ENCODE results near the gene ST6GALNAC1. TPM values are rescaled to one million over a fixed set of nuclear protein-coding genes. Genes with fewer than 3 reads are reported as not detected.

The ST6GALNAC1 gene
- total RNA-seq, 1 experiment from 2014 or later: not detected

DNA sequence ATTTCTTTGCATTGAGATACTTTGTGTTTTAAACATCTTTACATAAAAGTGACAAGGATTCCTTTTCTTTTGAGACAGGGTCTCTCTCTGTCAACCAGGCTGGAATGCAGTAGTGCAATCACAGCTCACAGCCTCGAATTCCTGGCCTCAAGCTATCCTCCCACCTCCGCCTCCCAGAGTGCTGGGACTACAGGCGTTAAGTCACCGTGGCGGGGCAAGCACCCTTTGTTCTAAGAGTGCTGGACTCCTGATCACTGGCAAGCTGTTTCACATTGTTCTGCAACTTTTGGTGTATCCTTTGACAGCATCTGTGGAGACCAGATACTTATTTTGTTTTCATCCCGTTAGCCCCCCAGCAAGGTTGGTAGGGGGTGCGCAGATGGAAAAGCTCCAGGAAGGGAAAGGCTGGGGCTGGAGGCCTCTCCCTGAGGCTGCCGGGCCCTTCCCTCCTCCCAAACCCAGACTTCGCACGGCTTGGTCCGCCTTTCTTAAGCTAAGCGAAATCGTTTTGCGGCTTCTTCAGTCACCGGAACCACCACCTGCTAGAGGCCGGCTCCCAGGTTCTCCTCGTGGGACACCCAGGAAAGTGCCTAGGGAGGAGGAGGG, 59.0 kb downstream of the ST6GALNAC1 start:
- peak overlapping the region; percentile 74 for H3K4me3 Mint-ChIP-seq (ENCODE audit: unreplicated experiment)
- peaks cover 11% of the 10 kb centered on the region for H3K4me1 Mint-ChIP-seq (ENCODE audit: insufficient read depth, unreplicated experiment)
- TF ChIP-seq, protein P1, sequence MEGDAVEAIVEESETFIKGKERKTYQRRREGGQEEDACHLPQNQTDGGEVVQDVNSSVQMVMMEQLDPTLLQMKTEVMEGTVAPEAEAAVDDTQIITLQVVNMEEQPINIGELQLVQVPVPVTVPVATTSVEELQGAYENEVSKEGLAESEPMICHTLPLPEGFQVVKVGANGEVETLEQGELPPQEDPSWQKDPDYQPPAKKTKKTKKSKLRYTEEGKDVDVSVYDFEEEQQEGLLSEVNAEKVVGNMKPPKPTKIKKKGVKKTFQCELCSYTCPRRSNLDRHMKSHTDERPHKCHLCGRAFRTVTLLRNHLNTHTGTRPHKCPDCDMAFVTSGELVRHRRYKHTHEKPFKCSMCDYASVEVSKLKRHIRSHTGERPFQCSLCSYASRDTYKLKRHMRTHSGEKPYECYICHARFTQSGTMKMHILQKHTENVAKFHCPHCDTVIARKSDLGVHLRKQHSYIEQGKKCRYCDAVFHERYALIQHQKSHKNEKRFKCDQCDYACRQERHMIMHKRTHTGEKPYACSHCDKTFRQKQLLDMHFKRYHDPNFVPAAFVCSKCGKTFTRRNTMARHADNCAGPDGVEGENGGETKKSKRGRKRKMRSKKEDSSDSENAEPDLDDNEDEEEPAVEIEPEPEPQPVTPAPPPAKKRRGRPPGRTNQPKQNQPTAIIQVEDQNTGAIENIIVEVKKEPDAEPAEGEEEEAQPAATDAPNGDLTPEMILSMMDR (IDR thresholded peaks at IDR 0.05; ENCODE audit: unreplicated experiment): no peak
- intact Hi-C loops (cut with micrococcal nuclease): no loop called here
- no peaks in the 10 kb centered on the region for H3K27me3 Mint-ChIP-seq (ENCODE audit: insufficient read depth, unreplicated experiment)
- DNase-seq (ENCODE audit: unreplicated experiment): peak; percentile 36
- H3K9me3 Mint-ChIP-seq (ENCODE audit: unreplicated experiment): no peaks in the 10 kb centered on the region
- ChIA-PET POLR2A (interaction anchor here (0.7 to 8.0 kb wide), 14 partner anchors 9 to 155 kb away, joined by 3 to 171 read pairs (median 5); partner anchors contain the start of gene UBE2O), CTCF (interaction anchor here (0.6 to 2.5 kb wide), 9 partner anchors 9 to 638 kb away, joined by 3 to 14 read pairs (median 4); no protein-coding TSS in a partner anchor)
- no peak overlapping the region for H3K27ac Mint-ChIP-seq (ENCODE audit: low read depth, unreplicated experiment)
- H3K36me3 Mint-ChIP-seq (ENCODE audit: insufficient read depth, unreplicated experiment): peaks cover 5% of the 10 kb centered on the region
- no TSS peak for BruUV-seq (replicated peaks)

DNA sequence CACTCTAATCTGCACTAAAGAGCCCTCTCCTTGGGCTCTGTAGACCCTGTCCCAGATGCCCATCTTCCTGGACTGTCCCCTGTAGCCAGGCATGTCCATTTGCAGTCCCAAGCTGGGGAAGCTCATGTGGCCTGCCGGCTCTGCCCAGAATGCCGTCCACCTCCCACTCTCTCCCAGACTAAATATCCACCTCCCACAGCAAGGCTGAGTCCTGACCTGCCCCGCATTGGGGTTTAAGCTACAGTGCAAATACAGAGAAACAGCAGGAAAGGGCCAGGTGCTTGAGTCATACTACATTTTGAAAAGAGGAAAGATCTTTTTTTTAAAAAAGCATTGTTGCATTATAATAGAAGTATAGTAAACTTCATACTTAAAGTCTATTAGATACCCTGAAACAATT, 60.9 kb downstream of the ST6GALNAC1 start:
- no TSS peak for BruUV-seq (replicated peaks)
- Mint-ChIP-seq H3K9me3 (ENCODE audit: unreplicated experiment) (no peaks in the 10 kb centered on the region), H3K36me3 (ENCODE audit: insufficient read depth, unreplicated experiment) (peaks cover 5% of the 10 kb centered on the region), H3K4me3 (ENCODE audit: unreplicated experiment) (peak overlapping the region; percentile 3), H3K27ac (ENCODE audit: low read depth, unreplicated experiment) (peak overlapping the region; percentile 10), H3K27me3 (ENCODE audit: insufficient read depth, unreplicated experiment) (no peaks in the 10 kb centered on the region), H3K4me1 (ENCODE audit: insufficient read depth, unreplicated experiment) (peaks cover 19% of the 10 kb centered on the region)
- peak; percentile 60 for DNase-seq (ENCODE audit: unreplicated experiment)
- ChIA-PET POLR2A (interaction anchor here (0.9 to 8.0 kb wide), 7 partner anchors 10 to 41 kb away, joined by 3 to 171 read pairs (median 8); no protein-coding TSS in a partner anchor), CTCF (interaction anchor here (0.8 to 1.2 kb wide), 2 partner anchors 23 to 42 kb away, joined by 3 to 4 read pairs; no protein-coding TSS in a partner anchor)
- intact Hi-C loops (cut with micrococcal nuclease): no loop called here
- TF ChIP-seq, protein P1 (IDR thresholded peaks at IDR 0.05; ENCODE audit: unreplicated experiment): no peak

GRCh38 chr17:76581515-76581914, 62.0 kb downstream of the ST6GALNAC1 start:
- Mint-ChIP-seq H3K27ac (ENCODE audit: low read depth, unreplicated experiment) (no peak overlapping the region), H3K36me3 (ENCODE audit: insufficient read depth, unreplicated experiment) (peaks cover 5% of the 10 kb centered on the region), H3K9me3 (ENCODE audit: unreplicated experiment) (no peaks in the 10 kb centered on the region), H3K27me3 (ENCODE audit: insufficient read depth, unreplicated experiment) (no peaks in the 10 kb centered on the region), H3K4me1 (ENCODE audit: insufficient read depth, unreplicated experiment) (peaks cover 14% of the 10 kb centered on the region), H3K4me3 (ENCODE audit: unreplicated experiment) (no peak overlapping the region)
- no peak for DNase-seq (ENCODE audit: unreplicated experiment)
- intact Hi-C loops (cut with micrococcal nuclease): no loop called here
- TF ChIP-seq, protein P1 (IDR thresholded peaks at IDR 0.05; ENCODE audit: unreplicated experiment): no peak
- BruUV-seq (replicated peaks): no TSS peak
- ChIA-PET POLR2A (interaction anchor here (0.6 to 8.0 kb wide), 8 partner anchors 12 to 154 kb away, joined by 3 to 171 read pairs (median 6); no protein-coding TSS in a partner anchor), CTCF (interaction anchor here (2.0 kb wide), 1 partner anchor 42 kb away, joined by 14 read pairs; no protein-coding TSS in a partner anchor)

GRCh38 chr17:76579281-76579680, 64.3 kb downstream of the ST6GALNAC1 start:
- peaks cover 14% of the 10 kb centered on the region for H3K4me1 Mint-ChIP-seq (ENCODE audit: insufficient read depth, unreplicated experiment)
- CTCF ChIA-PET: interaction anchor here (0.6 to 2.0 kb wide), 6 partner anchors 13 to 48 kb away, joined by 3 to 14 read pairs (median 4); no protein-coding TSS in a partner anchor
- TF ChIP-seq, protein P1 (IDR thresholded peaks at IDR 0.05; ENCODE audit: unreplicated experiment): no peak
- no peaks in the 10 kb centered on the region for H3K9me3 Mint-ChIP-seq (ENCODE audit: unreplicated experiment)
- no peak for DNase-seq (ENCODE audit: unreplicated experiment)
- intact Hi-C loops (cut with micrococcal nuclease): no loop called here
- H3K4me3 Mint-ChIP-seq (ENCODE audit: unreplicated experiment): no peak overlapping the region
- H3K27me3 Mint-ChIP-seq (ENCODE audit: insufficient read depth, unreplicated experiment): no peaks in the 10 kb centered on the region
- H3K36me3 Mint-ChIP-seq (ENCODE audit: insufficient read depth, unreplicated experiment): peaks cover 2% of the 10 kb centered on the region
- no peak overlapping the region for H3K27ac Mint-ChIP-seq (ENCODE audit: low read depth, unreplicated experiment)
- POLR2A ChIA-PET: interaction anchor here (1.2 to 8.0 kb wide), 3 partner anchors 13 to 45 kb away, joined by 5 to 171 read pairs (median 24); no protein-coding TSS in a partner anchor
- BruUV-seq (replicated peaks): no TSS peak

Data from MCF 10A (cell line).